ENCODE results near the gene HGD. TPM values are rescaled to one million over a fixed set of nuclear protein-coding genes. Genes with fewer than 3 reads are reported as not detected.

HGD gene
- total RNA-seq, 1 experiment from 2014 or later, result not detected

DNA sequence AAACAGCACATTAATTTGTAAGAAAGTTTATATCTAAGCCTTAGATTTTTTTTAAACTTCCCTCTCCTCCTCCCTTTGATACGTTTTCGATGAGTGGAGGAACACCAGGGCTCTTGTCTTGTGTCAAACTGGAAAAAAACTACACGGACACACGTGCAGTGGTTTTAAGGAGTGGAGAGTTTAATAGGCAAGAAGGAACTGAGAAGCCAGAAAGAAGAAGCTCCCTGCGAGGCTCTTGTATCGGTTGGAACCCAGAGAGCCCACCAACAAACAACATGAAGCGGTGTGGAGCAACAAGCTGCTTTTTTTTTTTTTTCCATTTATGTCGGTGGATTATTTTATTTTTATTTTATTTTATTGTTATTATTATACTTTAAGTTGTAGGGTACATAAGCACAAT is 67.3 kb downstream of the HGD start:
- DNase-seq (ENCODE audit: low read depth, low spot score), result no peak
- in situ Hi-C loops (cut with HindIII; ENCODE audit: low pct_unique_long_range_greater_than_20kb, low sequenced_read_pairs), result no loop called here

GRCh38 chr3:120608506-120608905 is 73.5 kb downstream of the HGD start:
- DNase-seq (ENCODE audit: low read depth, low spot score), result no peak
- in situ Hi-C loops (cut with HindIII; ENCODE audit: low pct_unique_long_range_greater_than_20kb, low sequenced_read_pairs), result no loop called here

DNA sequence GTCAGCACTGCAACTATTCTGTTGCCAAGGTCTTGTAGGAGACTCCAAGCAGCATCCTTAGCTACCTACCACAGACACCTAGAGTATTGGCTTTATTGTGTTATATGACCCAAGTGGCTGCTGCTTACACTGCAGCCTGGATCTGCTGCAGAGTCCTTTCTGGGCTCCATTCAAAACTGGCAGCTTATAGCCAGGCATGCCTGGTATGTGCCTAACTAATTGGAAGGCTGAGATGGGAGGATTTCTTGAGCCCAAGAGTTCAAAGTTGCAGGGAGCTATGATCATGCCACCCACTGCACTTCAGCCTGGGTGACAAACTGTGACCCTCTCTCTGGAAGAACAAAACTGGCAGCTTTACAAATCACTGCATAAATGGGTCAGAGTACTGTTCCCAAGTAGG is 77.3 kb downstream of the HGD start:
- DNase-seq (ENCODE audit: low read depth, low spot score), result no peak

GRCh38 chr3:120604382-120604781 is 77.7 kb downstream of the HGD start:
- DNase-seq (ENCODE audit: low read depth, low spot score), result no peak
- in situ Hi-C loops (cut with HindIII; ENCODE audit: low pct_unique_long_range_greater_than_20kb, low sequenced_read_pairs), result no loop called here

More for the DNA sequence above, 77.3 kb downstream of the HGD start:
- in situ Hi-C loops (cut with HindIII; ENCODE audit: low pct_unique_long_range_greater_than_20kb, low sequenced_read_pairs), result no loop called here

- in situ Hi-C loops (cut with HindIII; ENCODE audit: low pct_unique_long_range_greater_than_20kb, low sequenced_read_pairs), result no loop called here
Observed at GRCh38 chr3:120602682-120603081, 79.4 kb downstream of the HGD start.

GRCh38 chr3:120601554-120601953 is 80.5 kb downstream of the HGD start:
- in situ Hi-C loops (cut with HindIII; ENCODE audit: low pct_unique_long_range_greater_than_20kb, low sequenced_read_pairs), result no loop called here

More at GRCh38 chr3:120602682-120603081, 79.4 kb downstream of the HGD start:
- DNase-seq (ENCODE audit: low read depth, low spot score), result no peak

GRCh38 chr3:120599211-120599610 is 82.8 kb downstream of the HGD start:
- no peak for DNase-seq (ENCODE audit: low read depth, low spot score)
- in situ Hi-C loops (cut with HindIII; ENCODE audit: low pct_unique_long_range_greater_than_20kb, low sequenced_read_pairs), result no loop called here

More at GRCh38 chr3:120601554-120601953, 80.5 kb downstream of the HGD start:
- DNase-seq (ENCODE audit: low read depth, low spot score), result no peak

- DNase-seq (ENCODE audit: low read depth, low spot score), result peak; percentile 56
- in situ Hi-C loops (cut with HindIII; ENCODE audit: low pct_unique_long_range_greater_than_20kb, low sequenced_read_pairs), result no loop called here
Observed at GRCh38 chr3:120597445-120598049, 84.5 kb downstream of the HGD start.

- in situ Hi-C loops (cut with HindIII; ENCODE audit: low pct_unique_long_range_greater_than_20kb, low sequenced_read_pairs), result no loop called here
Observed at GRCh38 chr3:120596853-120597223, 85.2 kb downstream of the HGD start.

GRCh38 chr3:120596116-120596852 is 85.8 kb downstream of the HGD start, which contains the start of gene NDUFB4:
TSS of gene NDUFB4 (plus strand) at chr3:120596336. CDS start at chr3:120596360, 24 bp downstream.
- DNase-seq (ENCODE audit: low read depth, low spot score), result peak; percentile 99
- in situ Hi-C loops (cut with HindIII; ENCODE audit: low pct_unique_long_range_greater_than_20kb, low sequenced_read_pairs), result no loop called here

More at GRCh38 chr3:120596853-120597223, 85.2 kb downstream of the HGD start:
- no peak for DNase-seq (ENCODE audit: low read depth, low spot score)

DNA sequence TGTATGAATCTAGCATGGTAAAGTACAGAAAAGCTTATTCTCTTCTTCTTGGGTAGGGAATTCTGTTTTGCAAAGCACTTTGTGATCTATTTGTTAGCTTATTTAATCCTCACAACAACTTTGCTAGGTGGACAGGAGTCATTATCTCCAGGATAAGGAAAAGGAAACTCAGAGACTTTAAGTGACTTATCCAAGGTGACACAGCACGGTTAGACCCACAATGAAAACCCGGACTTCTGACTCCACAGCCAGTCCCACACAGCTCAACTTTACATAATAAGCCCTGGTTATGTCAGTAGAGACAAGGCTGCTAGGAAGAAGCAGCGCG is 86.3 kb downstream of the HGD start:
- no peak for DNase-seq (ENCODE audit: low read depth, low spot score)
- in situ Hi-C loops (cut with HindIII; ENCODE audit: low pct_unique_long_range_greater_than_20kb, low sequenced_read_pairs), result no loop called here

- in situ Hi-C loops (cut with HindIII; ENCODE audit: low pct_unique_long_range_greater_than_20kb, low sequenced_read_pairs), result no loop called here
- no peak for DNase-seq (ENCODE audit: low read depth, low spot score)
Observed at GRCh38 chr3:120587332-120587975, 94.6 kb downstream of the HGD start.

Small RNAs within 50 kb of the gene (small RNA-seq; reads per million reads assigned to genes)
- gene MTCO1P29, result 0 reads per million in 2 experiments
- gene MTCO2P29, result 0 reads per million in 2 experiments

Other genes starting within 250 kb of the HGD start
- gene FSTL1, start 231.2 kb downstream of the HGD start, total RNA-seq (2014; rRNA removed; shearing (Covaris generic)), result 61.1 and 69.2 TPM in 2 replicates
- gene NDUFB4, start 85.9 kb downstream of the HGD start, total RNA-seq (2014; rRNA removed; shearing (Covaris generic)), result 291 and 293 TPM in 2 replicates
- gene RABL3, start 60.3 kb upstream of the HGD start, total RNA-seq (2014; rRNA removed; shearing (Covaris generic)), result 8.6 and 12.5 TPM in 2 replicates
- gene GTF2E1, start 60.5 kb upstream of the HGD start, total RNA-seq (2014; rRNA removed; shearing (Covaris generic)), result 22.5 and 24.0 TPM in 2 replicates
- gene STXBP5L, start 226.0 kb upstream of the HGD start, total RNA-seq (2014; rRNA removed; shearing (Covaris generic)), result 2.0 and 2.8 TPM in 2 replicates